HUDEP-2 (cell line): ENCODE results near the gene INHBB.
"Not testable (repeated sequence)": the region's sequence is repeated elsewhere in the genome, so short reads cannot be mapped to it uniquely, and the experiment has no call there.

Source experiments
- DNase-seq, 76 experiments: peaks; one replicate each; lab custom pipeline; 2025; ENCODE audit not compliant: unreplicated experiment in 76 of 76; lab: John Stamatoyannopoulos, UW

The INHBB gene

GRCh38 chr2:120315367-120316033, 30.4 kb upstream of the INHBB start:
- DNase-seq = no peak

DNA sequence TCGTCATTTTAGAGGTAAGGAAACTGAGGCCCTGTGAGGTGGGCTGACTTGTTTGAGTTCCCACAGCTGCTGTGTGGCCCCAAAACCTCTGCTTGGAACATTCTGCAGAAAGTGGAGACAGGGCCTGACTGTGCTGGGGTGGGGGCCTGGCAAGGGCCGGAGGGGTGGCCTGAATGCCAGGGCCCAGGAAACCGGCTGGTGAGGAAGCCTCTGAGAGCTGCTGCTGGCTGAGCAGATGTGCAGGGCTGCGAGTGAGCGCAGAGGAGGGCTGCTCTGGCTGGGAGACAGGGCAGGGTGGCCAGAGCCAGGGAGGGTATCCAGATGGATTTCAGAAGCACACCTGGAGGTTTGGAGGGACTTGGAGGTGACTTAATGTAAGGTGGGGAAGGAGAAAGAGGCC, 29.9 kb upstream of the INHBB start:
- DNase-seq = no peak

- DNase-seq = no peak
Observed at GRCh38 chr2:120316528-120317179, 29.3 kb upstream of the INHBB start.

DNA sequence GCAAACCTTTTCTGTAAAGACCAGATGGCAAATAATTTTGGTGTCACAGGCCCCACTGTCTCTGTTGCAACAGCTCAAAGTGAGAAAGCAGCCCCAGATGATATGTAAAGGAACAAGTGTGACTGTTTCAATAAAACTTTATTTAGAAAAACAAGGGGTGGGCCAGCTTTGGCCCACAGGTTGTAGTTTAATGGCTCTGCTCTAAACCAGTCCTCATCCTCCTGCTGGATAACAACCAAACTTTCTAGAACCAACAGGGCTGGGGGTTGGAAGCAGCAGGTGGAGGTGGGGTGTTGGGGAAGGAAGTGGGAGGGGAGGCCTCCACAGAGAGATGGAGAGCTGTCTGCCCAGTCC, 28.8 kb upstream of the INHBB start:
- no peak for DNase-seq

- DNase-seq = no peak
Observed at GRCh38 chr2:120317916-120318315, 28.0 kb upstream of the INHBB start.

DNA sequence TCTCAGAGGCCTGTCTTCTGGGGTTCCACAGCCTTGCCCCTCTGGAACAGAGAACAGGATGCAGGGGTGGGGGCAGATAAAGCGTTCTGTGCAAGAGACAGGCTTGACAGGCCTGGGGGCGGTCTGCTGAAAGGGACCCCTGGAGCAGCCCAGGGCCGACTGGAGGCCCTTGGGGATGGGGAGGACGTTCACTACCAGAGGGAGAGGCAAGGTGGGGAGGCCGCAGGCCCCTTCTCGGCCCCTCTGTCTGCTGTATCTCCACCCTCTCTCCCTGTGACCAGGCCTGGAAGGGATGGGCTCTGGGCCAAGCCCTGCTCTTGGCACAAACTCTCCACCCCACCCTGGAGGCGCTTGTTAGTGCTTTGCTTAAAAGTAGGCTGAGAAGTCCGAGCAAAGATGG, 27.3 kb upstream of the INHBB start:
- DNase-seq = peak in 3 of 76 experiments; percentile 4 to 20 (median 19)

DNA sequence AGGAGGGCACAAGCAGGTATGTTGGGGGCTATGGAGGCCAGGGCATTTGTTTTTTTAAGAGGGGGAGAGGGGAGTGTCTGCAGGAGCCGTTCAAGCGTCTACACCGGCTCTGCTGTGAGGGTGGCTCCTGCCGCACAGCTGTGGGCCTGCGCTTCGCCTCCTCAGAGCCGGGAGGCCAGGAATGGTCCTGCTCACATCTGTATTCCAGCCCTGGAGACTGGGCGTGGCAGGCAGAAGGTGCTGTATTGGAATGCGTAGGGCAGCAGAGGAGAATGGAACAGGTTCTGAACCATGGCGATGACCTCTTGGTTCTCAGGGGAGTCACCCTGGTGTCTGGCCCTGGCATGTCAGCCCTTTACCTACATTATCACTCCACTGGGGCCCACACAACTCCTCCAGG, 26.8 kb upstream of the INHBB start:
- no peak for DNase-seq

DNA sequence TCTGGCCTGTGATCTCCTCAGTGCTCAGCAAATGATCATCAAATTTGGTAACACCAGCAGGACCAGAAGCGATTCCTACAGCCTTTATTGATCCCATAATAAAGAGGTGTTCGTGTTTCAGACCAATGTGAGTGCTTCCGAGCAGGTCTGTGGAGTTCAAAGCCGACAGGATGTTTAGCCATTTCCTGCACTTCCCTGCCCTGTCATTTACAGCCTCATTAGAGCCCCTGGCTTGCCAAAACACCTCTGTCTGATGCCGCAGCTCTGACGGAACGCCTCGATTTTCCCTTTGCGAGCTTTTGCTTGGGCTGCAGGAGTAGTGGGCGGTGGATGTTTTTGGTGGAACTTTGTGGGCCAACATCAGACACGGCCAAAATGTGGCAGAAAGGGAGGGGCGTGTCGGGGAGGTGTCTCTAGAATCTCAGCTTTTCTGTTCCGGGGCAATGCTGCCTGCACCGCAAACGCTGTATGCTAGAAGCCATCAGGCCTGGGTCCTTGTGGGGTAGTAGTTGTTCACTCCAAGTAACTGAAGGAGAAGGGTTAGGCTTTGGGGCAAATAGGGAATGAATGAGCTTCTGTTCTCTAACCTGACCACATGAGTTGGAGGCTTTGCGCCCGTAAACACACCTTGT, 26.1 kb upstream of the INHBB start:
- no peak for DNase-seq

- DNase-seq = no peak
Observed at GRCh38 chr2:120320318-120320851, 25.6 kb upstream of the INHBB start.

DNA sequence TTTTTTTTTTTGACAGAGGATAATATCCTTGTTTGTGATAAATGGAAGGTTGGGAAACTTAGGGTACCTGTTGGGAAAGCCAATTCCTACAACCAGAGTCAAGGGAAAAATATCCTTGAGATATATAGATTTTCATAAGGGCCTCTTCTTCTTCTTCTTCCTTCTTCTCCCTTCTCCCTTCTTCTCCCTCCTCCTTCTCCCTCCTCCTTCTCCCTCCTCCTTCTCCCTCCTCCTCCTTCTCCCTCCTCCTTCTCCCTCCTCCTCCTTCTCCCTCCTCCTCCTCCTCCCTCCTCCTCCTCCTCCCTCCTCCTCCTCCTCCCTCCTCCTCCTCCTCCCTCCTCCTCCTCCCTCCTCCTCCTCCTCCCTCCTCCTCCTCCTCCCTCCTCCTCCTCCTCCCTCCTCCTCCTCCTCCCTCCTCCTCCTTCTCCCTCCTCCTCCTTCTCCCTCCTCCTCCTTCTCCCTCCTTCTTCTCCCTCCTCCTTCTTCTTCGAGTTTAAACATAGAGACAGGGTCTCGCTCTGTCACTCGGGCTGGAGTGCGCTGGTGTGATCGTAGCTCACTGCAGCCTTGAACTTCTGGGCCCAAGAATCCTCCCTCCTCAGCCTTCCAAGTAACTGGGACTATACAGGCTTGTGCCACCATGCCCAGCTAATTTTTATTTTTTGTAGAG, 24.9 kb upstream of the INHBB start:
- not testable (repeated sequence) for DNase-seq

DNA sequence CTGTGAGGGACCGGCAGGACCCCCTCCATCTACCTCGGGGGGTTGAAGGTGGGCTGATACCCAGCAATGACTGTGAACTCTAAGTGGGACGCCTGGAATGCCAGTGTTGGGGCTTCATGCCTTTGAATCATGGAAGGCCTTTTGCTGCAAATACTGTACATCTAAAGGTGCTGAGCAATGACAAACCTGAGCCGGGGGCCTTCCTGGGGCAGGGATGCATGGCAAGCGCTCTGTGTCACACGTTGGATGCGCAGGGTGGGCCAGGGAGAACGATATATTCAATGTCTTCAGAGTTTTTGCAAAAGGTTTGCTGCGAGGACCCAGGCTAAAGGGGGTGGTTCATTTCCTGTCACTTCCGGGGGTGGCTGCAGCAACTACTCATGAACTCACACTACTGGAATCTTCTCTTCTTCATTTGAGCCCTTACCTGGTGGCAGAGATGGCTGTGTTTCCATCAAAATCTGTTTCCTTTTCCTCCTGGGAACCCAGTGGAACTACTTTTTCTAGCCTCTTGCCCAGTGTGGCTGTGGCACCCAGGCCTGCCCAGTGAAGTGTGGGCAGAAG, 24.1 kb upstream of the INHBB start:
- no peak for DNase-seq

DNA sequence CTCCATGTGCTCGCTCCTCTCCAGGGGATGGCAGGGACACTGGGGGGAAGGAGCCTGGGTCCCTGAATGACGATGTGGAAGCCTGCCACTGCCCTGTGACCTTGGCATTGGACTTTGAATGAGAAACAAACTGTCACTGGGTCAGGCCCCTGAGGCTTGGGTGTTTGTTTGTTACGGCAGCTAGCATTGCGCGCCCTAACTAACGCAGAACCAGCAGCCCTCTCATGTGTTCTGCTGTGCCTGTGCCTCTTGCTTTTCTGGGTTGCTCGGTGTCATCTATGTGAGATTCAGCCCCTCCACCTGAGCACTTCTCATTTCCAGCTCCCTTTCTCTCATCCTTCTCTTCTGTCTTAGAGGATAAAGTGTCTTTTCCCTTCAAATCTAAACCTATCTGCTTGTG, 23.6 kb upstream of the INHBB start:
- no peak for DNase-seq

GRCh38 chr2:120323214-120323613, 22.7 kb upstream of the INHBB start:
- no peak for DNase-seq

DNA sequence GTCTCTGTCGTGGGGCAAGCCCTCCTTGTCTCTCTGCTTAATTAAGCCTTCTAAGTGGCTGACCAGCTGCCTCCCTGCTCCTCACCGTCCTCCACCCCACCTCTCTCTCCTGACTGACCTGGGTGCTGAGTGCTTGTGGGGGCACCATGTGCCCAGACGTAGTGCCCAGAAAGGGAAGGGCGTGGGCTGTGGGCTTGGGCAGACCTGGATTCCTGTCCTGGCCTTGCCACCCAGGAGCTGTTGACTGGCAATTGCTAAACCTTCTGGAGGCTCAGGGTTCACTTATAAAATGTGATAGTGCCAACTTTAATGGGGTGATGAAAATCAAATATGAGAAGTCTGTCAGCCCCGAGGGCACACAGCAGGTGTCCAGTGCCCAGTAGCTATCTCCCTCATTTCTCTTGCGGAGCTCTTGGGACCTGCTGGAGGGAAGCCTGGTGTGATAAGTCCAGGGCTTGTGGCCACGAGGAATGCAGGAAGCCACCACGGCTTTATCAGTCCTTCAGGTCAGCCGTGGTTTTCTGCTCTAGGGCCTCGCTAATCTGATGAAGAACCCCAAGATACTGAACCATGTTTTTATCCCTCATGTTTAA, 22.0 kb upstream of the INHBB start:
- DNase-seq = peak in 3 of 76 experiments; percentile 7 to 10 (median 8)

- no peak for DNase-seq
Observed at GRCh38 chr2:120324933-120325332, 21.0 kb upstream of the INHBB start.

DNA sequence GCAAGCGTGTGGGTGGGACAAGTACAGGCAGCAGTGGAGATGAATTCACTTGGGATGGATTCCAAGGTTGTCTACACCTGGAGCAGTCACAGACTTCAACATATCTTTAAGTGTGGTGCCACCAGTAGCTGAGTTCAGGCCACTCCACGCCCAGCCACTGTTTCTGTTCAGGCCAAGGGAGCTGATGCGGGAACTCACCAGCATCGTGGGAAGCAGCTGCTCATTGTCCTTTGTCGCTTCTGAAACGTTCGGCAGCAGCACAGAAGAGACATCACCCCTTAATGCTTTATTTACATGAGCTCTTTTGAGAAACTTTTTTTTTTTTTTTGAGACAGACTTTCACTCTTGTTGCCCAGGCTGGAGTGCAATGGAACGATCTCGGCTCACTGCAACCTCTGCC, 19.9 kb upstream of the INHBB start:
- no peak for DNase-seq

DNA sequence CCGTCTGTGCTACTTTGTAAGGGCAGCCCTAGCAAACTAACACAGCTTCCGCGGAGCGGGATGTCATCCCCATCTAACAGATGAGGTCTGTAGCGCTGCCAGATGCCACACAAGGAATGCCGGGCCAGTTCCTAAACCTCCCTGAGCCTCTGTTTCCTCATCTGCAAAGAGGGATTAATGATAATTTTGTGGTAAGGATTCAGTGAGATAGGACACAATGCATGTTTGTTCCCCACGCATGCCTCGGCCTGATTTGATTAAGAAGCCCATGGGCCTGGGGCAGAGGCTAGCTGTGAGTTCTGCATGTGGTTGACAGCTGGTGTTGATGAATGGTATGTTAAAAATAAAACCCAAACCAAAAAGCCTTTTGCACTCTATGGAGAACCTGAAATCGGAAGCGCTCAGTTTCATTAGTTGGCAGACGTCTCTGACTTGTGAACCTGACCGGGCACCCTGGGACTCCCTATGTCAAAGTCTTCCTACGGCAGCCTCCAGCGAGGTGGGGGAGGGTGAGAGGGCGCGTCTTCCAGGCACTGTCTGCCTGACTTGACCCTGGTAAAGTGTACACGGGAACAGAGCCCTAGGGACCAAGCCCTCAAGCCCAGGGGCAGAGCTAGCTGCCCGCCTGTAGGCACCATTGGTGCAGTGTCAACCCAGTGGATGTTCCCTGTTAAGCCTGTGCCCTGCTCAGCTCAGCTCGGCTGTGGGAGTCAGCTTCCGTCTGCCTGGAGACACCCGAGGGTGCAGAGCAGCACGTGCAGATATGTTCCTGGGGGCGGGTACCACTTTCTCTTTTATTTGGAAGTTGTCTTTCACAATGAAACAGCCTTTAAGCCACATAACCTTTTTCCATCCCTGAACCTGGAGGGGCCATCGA, 14.8 kb upstream of the INHBB start:
- no peak for DNase-seq

- DNase-seq = no peak
Observed at GRCh38 chr2:120331903-120332302, 14.0 kb upstream of the INHBB start.

- DNase-seq = no peak
Observed at GRCh38 chr2:120332384-120332783, 13.6 kb upstream of the INHBB start.

GRCh38 chr2:120334068-120334467, 11.9 kb upstream of the INHBB start:
- DNase-seq = no peak
